ENCODE results near the gene IPP. TPM values are rescaled to one million over a fixed set of nuclear protein-coding genes. Genes with fewer than 3 reads are reported as not detected.

The IPP gene
- total and polyA plus RNA-seq, 10 donors, result 0.96 to 13.4 (median 9.9) TPM

DNA sequence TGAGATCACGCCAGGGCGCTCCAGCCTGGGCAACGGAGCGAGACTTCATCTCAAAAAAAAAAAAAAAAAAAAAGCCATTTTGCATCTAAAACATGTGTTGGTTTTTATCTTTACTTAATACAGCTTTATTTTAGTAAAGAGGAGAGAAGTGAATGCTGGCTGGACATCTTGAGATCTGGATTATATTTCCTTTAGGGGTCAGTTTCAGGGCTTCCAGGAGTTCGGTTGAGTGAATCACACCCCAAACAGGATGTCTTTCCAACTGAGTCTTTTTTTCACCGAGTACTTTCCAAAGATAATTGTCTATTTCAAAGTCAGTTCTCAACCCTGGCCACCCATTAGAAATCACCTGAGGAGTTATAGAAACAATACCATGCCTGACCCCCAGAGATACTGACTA is 16.6 kb upstream of the IPP start:
- 60 to 78% (median 69%) methylated on average over 6 of the region's 6 CpGs for WGBS, 5 donors
- intact Hi-C loops (cut with DNase I; ENCODE audit: low total_unique reads), result no loop called here
- no peaks in the 10 kb centered on the region for H3K36me3 ChIP-seq
- H3K4me3 ChIP-seq, result no peak overlapping the region
- H3K27me3 ChIP-seq (replicated peaks in 1 of 7), result peaks cover 0 to 9% (median 0%) of the 10 kb centered on the region in 7 donors
- H3K27ac ChIP-seq, result no peak overlapping the region
- TF ChIP-seq CTCF (IDR thresholded peaks at IDR 0.05 in 8 of 11, conservative IDR thresholded peaks at IDR 0.05 in 3 of 11), result no peak
- TF ChIP-seq POLR2AphosphoS5 (IDR thresholded peaks at IDR 0.05), result no peak
- no peak for TF ChIP-seq POLR2A (IDR thresholded peaks at IDR 0.05)
- H3K9me3 ChIP-seq, result no peaks in the 10 kb centered on the region
- H3K4me1 ChIP-seq, result no peaks in the 10 kb centered on the region
- no peak for DNase-seq

DNA sequence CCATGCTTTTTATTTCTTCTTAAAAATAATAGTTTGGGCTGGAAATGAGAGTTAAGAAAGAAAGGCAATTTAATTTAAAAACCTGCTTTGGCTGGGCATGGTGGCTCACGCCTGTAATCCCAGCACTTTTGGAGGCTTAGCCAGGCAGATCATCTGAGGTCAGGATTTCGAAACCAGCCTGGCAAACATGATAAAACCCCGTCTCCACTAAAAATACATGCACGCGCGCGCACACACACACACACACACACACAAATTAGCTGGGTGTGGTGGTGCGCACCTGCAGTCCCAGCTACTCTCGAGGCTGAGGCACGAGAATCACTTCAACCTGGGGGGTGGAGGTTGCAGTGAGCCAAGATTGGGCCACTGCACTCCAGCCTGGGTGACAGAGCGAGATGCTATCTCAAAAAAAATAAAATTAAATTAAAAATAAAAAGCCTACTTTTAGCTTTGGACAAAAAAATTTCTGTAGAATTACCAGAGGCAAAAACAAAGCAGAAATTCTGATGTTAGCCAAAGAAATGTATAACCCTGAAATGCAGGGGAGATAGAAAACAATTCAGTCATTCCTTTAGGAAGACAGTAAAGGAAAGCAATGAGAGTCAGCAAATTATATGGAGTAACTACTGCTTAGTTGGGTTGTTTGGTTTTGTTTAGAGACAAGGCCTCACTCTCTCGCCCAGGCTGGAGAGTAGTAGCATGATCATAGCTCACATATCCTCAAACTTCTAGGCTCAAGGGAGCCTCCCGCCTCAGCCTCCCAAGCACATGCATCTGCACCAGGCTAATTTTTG is 15.7 kb upstream of the IPP start:
- H3K4me1 ChIP-seq, result no peaks in the 10 kb centered on the region
- no peak for DNase-seq
- H3K27ac ChIP-seq, result no peak overlapping the region
- WGBS, 5 donors, result 79 to 90% (median 82%) methylated on average over 13 of the region's 13 CpGs
- intact Hi-C loops (cut with DNase I; ENCODE audit: low total_unique reads), result no loop called here
- no peaks in the 10 kb centered on the region for H3K9me3 ChIP-seq
- H3K4me3 ChIP-seq, result no peak overlapping the region
- no peaks in the 10 kb centered on the region for H3K36me3 ChIP-seq
- H3K27me3 ChIP-seq (replicated peaks in 1 of 7), result peaks cover 0 to 9% (median 0%) of the 10 kb centered on the region in 7 donors
- no peak for TF ChIP-seq POLR2AphosphoS5 (IDR thresholded peaks at IDR 0.05)
- no peak for TF ChIP-seq CTCF (IDR thresholded peaks at IDR 0.05 in 8 of 11, conservative IDR thresholded peaks at IDR 0.05 in 3 of 11)

GRCh38 chr1:45762291-45762690 is 11.8 kb upstream of the IPP start:
- H3K27ac ChIP-seq, result no peak overlapping the region
- H3K4me3 ChIP-seq, result no peak overlapping the region

More at GRCh38 chr1:45762291-45762690, 11.8 kb upstream of the IPP start:
- no peak for DNase-seq
- intact Hi-C loops (cut with DNase I; ENCODE audit: low total_unique reads), result no loop called here
- Histone ChIP-seq H3K36me3 (no peaks in the 10 kb centered on the region), H3K27me3 (replicated peaks in 1 of 7) (peaks cover 0 to 9% (median 0%) of the 10 kb centered on the region in 7 donors), H3K4me1 (no peaks in the 10 kb centered on the region), H3K9me3 (no peaks in the 10 kb centered on the region)
- TF ChIP-seq POLR2A (IDR thresholded peaks at IDR 0.05) (no peak), CTCF (IDR thresholded peaks at IDR 0.05 in 8 of 11, conservative IDR thresholded peaks at IDR 0.05 in 3 of 11) (no peak), POLR2AphosphoS5 (IDR thresholded peaks at IDR 0.05) (no peak)
- WGBS, 5 donors, result 16 to 37% (median 30%) methylated on average over 3 of the region's 3 CpGs
